ENCODE data around the gene EDEM3.

The EDEM3 gene

GRCh38 chr1:184740344-184740743 lies 14.3 kb downstream of the EDEM3 start:
- no peak for TF ChIP-seq CTCF (IDR thresholded peaks at IDR 0.05; ENCODE audit: insufficient read depth, low read depth, low read length, missing control alignments)
- no peak for DNase-seq (ENCODE audit: low read depth)
- H3K4me3 ChIP-seq (ENCODE audit: low read length): no peak overlapping the region

- no peak for TF ChIP-seq CTCF (IDR thresholded peaks at IDR 0.05; ENCODE audit: insufficient read depth, low read depth, low read length, missing control alignments)
- H3K4me3 ChIP-seq (ENCODE audit: low read length): no peak overlapping the region
- no peak for DNase-seq (ENCODE audit: low read depth)
These were observed 14.9 kb downstream of the EDEM3 start for GRCh38 chr1:184739796-184740195.

- H3K4me3 ChIP-seq (ENCODE audit: low read length): no peak overlapping the region
- TF ChIP-seq CTCF (IDR thresholded peaks at IDR 0.05; ENCODE audit: insufficient read depth, low read depth, low read length, missing control alignments): no peak
- DNase-seq (ENCODE audit: low read depth): no peak
These were observed 15.6 kb downstream of the EDEM3 start for GRCh38 chr1:184739070-184739469.

GRCh38 chr1:184734980-184735379 lies 19.7 kb downstream of the EDEM3 start:
- H3K4me3 ChIP-seq (ENCODE audit: low read length): no peak overlapping the region
- DNase-seq (ENCODE audit: low read depth): no peak
- TF ChIP-seq CTCF (IDR thresholded peaks at IDR 0.05; ENCODE audit: insufficient read depth, low read depth, low read length, missing control alignments): no peak

GRCh38 chr1:184724843-184725242 lies 29.8 kb downstream of the EDEM3 start:
- no peak for TF ChIP-seq CTCF (IDR thresholded peaks at IDR 0.05; ENCODE audit: insufficient read depth, low read depth, low read length, missing control alignments)
- no peak overlapping the region for H3K4me3 ChIP-seq (ENCODE audit: low read length)
- no peak for DNase-seq (ENCODE audit: low read depth)

- no peak overlapping the region for H3K4me3 ChIP-seq (ENCODE audit: low read length)
- no peak for TF ChIP-seq CTCF (IDR thresholded peaks at IDR 0.05; ENCODE audit: insufficient read depth, low read depth, low read length, missing control alignments)
- no peak for DNase-seq (ENCODE audit: low read depth)
These were observed 38.5 kb downstream of the EDEM3 start for GRCh38 chr1:184716158-184716557.

- DNase-seq (ENCODE audit: low read depth): no peak
- TF ChIP-seq CTCF (IDR thresholded peaks at IDR 0.05; ENCODE audit: insufficient read depth, low read depth, low read length, missing control alignments): no peak
- no peak overlapping the region for H3K4me3 ChIP-seq (ENCODE audit: low read length)
These were observed 45.2 kb downstream of the EDEM3 start for GRCh38 chr1:184709418-184709817.
